Calu3 (cell line): Measurements from ENCODE around the gene FMC1. TPM values are rescaled to one million over a fixed set of nuclear protein-coding genes. Genes with fewer than 3 reads are reported as not detected.

Experiments
- BruUV-seq: library from RNA; stranded (reverse); fragments of 400-500 nt; replicated peaks from 2 replicates; lab custom pipeline; 2021; lab: Mats Ljungman, UMichigan
- CTCF ChIA-PET: fragments of 300-600 bp; sonication (Branson Sonifier 250); formaldehyde crosslinking; loops from one replicate; lab custom pipeline; 2022; ENCODE audit warnings: antibody characterized with exemption; lab: Charles Lee
- DNase-seq: peaks from one replicate; pipeline ENCODE4 v3.0.0; 2022
- H3K27ac Mint-ChIP-seq: one replicate; pipeline ENCODE4 v1.8.0; 2022; ENCODE audit warnings: mixed read lengths; ENCODE audit not compliant: unreplicated experiment
- H3K27me3 Mint-ChIP-seq: one replicate; pipeline ENCODE4 v1.8.0; 2022; ENCODE audit warnings: mixed read lengths; ENCODE audit not compliant: unreplicated experiment
- H3K36me3 Mint-ChIP-seq: one replicate; pipeline ENCODE4 v1.8.0; 2022; ENCODE audit warnings: mild to moderate bottlenecking, moderate library complexity, mixed read lengths; ENCODE audit not compliant: insufficient read depth, unreplicated experiment
- H3K4me1 Mint-ChIP-seq: one replicate; pipeline ENCODE4 v1.8.0; 2022; ENCODE audit warnings: mild to moderate bottlenecking, low read depth, mixed read lengths; ENCODE audit not compliant: unreplicated experiment
- H3K4me3 Mint-ChIP-seq: one replicate; pipeline ENCODE4 v1.8.0; 2022; ENCODE audit warnings: mild to moderate bottlenecking, low read depth, moderate library complexity, mixed read lengths; ENCODE audit not compliant: unreplicated experiment
- H3K9me3 Mint-ChIP-seq: one replicate; pipeline ENCODE4 v1.8.0; 2022; ENCODE audit warnings: low read depth, mixed read lengths; ENCODE audit not compliant: unreplicated experiment
- CTCF ChIP-seq: fragments of 200-600 bp; IDR thresholded peaks from one replicate; pipeline ENCODE4 v1.8.0; 2022; ENCODE audit warnings: antibody characterized with exemption; ENCODE audit not compliant: unreplicated experiment
- intact Hi-C: fragments of 100-400 bp; cut with micrococcal nuclease; formaldehyde crosslinking; loops from one replicate; pipeline ENCODE4 v1.10.0; 2022; ENCODE audit not compliant: unreplicated experiment
- total RNA-seq: library from RNA; stranded (reverse); gene quantifications from 2 replicates; pipeline ENCODE4 v1.2.3, GENCODE V29; 2022

The FMC1 gene
- total RNA-seq, 1 experiment from 2014 or later, result 2.9 TPM

- intact Hi-C loops, result no loop called here
- H3K4me1 Mint-ChIP-seq, result peaks cover 9% of the 10 kb centered on the region
- no peaks in the 10 kb centered on the region for H3K9me3 Mint-ChIP-seq
- no peak for DNase-seq
- no peak for TF ChIP-seq CTCF
- CTCF ChIA-PET, result interaction anchor here (0.7 kb wide), 2 partner anchors 25 to 275 kb away, joined by 3 read pairs; no protein-coding TSS in a partner anchor
- no peaks in the 10 kb centered on the region for H3K27me3 Mint-ChIP-seq
- BruUV-seq, result no TSS peak
- H3K4me3 Mint-ChIP-seq, result no peak overlapping the region
- H3K36me3 Mint-ChIP-seq, result peaks cover 26% of the 10 kb centered on the region
- no peak overlapping the region for H3K27ac Mint-ChIP-seq
These were observed 48.6 kb downstream of the FMC1 start for GRCh38 chr7:139389774-139390173.

GRCh38 chr7:139393621-139394211, 52.6 kb downstream of the FMC1 start:
- BruUV-seq, result no TSS peak
- no peak overlapping the region for H3K4me3 Mint-ChIP-seq
- TF ChIP-seq CTCF, result no peak
- CTCF ChIA-PET, result no interaction called here
- peaks cover 17% of the 10 kb centered on the region for H3K36me3 Mint-ChIP-seq
- no peak overlapping the region for H3K27ac Mint-ChIP-seq
- no peaks in the 10 kb centered on the region for H3K27me3 Mint-ChIP-seq
- peaks cover 9% of the 10 kb centered on the region for H3K4me1 Mint-ChIP-seq
- intact Hi-C loops, result no loop called here
- H3K9me3 Mint-ChIP-seq, result no peaks in the 10 kb centered on the region
- no peak for DNase-seq

- no peaks in the 10 kb centered on the region for H3K9me3 Mint-ChIP-seq
- peaks cover 1% of the 10 kb centered on the region for H3K4me1 Mint-ChIP-seq
- no TSS peak for BruUV-seq
- intact Hi-C loops, result no loop called here
- no peak overlapping the region for H3K27ac Mint-ChIP-seq
- peaks cover 17% of the 10 kb centered on the region for H3K36me3 Mint-ChIP-seq
- no peak for TF ChIP-seq CTCF
- CTCF ChIA-PET, result no interaction called here
- H3K4me3 Mint-ChIP-seq, result no peak overlapping the region
- no peak for DNase-seq
- H3K27me3 Mint-ChIP-seq, result no peaks in the 10 kb centered on the region
These were observed 53.4 kb downstream of the FMC1 start for GRCh38 chr7:139394540-139394939.

Other genes with a start within 250 kb of the FMC1 start
- gene ZC3HAV1, start 231.6 kb upstream of the FMC1 start, total RNA-seq, result 63.4 and 101 TPM in 2 replicates
- gene UBN2, start 110.1 kb upstream of the FMC1 start, total RNA-seq, result 19.2 and 23.0 TPM in 2 replicates
- gene LUC7L2, start 18.6 kb downstream of the FMC1 start, total RNA-seq, result 85.7 and 88.8 TPM in 2 replicates
- 1.3 and 1.5 TPM in 2 replicates for gene KLRG2, start 142.3 kb downstream of the FMC1 start, total RNA-seq
- gene CLEC2L, start 182.3 kb downstream of the FMC1 start, total RNA-seq, result not detected in 2 replicates